Esophagus muscularis mucosa (tissue), 4 donors: ENCODE measurements around the gene NISCH.

Experiments
- CTCF ChIP-seq, 3 experiments: fragments of 200-600 bp in 2 of 3; fragments of 450-650 bp in 1 of 3; sonication (generic) in 2 of 3; IDR thresholded peaks; one replicate each; pipeline ENCODE4 v1.5.1; 2017 to 2019; ENCODE audit warnings: antibody characterized with exemption in 3 of 3, mild to moderate bottlenecking in 2 of 3, moderate library complexity in 1 of 3
- EP300 ChIP-seq: sonication (generic); formaldehyde crosslinking; IDR thresholded peaks from one replicate; pipeline ENCODE4 v1.6.1; 2017; ENCODE audit warnings: antibody characterized with exemption
- POLR2A ChIP-seq: fragments of 450-650 bp; IDR thresholded peaks from one replicate; pipeline ENCODE4 v1.6.1; 2017; ENCODE audit warnings: antibody characterized with exemption, moderate library complexity, mild to moderate bottlenecking, low read depth
- POLR2AphosphoS5 ChIP-seq, 2 donors: sonication (generic); formaldehyde crosslinking; IDR thresholded peaks; one replicate each; pipeline ENCODE4 v1.6.1; 2017; ENCODE audit warnings: antibody characterized with exemption in 2 of 2

GRCh38 chr3:52481819-52482521 lies 26.6 kb downstream of the NISCH start:
- peak in 2 of 3 experiments; percentile 10 to 31 for TF ChIP-seq CTCF (IDR thresholded peaks at IDR 0.05)
- TF ChIP-seq POLR2AphosphoS5 (IDR thresholded peaks at IDR 0.05) = no peak
- no peak for TF ChIP-seq POLR2A
- no peak for TF ChIP-seq EP300
